ENCODE measurements around the gene REEP6. TPM values are rescaled to one million over a fixed set of nuclear protein-coding genes. Genes with fewer than 3 reads are reported as not detected.

The REEP6 gene
- polyA plus RNA-seq, 3 donors, result 0.51 to 1.8 (median 0.81) TPM

DNA sequence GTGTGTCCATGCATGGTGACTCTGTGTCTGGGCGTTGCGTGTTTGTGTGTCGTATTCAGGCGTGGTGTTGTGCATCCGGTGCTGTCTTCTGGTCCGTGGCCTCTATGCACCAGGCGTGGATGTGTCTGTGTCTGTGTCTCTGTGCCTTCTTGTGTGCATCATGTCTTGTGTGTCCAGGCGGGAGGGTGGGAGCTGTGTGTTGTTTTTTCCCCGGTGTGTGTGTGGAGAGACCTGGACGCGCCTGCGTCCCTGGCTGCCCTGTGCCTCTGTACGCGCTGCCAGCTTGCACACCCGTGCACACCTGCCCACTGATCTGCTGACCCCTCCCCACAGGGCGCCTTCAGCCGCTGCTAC is 34.0 kb downstream of the REEP6 start:
- Histone ChIP-seq H3K36me3 (replicated peaks in 1 of 2; ENCODE audit: control insufficient read depth in 1 of 2, insufficient read depth in 2 of 2, low read length in 2 of 2) (no peaks in the 10 kb centered on the region), H3K27ac (ENCODE audit: low read depth in 1 of 2, low read length in 2 of 2) (no peak overlapping the region), H2AFZ (ENCODE audit: insufficient read depth, low read depth, low read length, poor library complexity, severe bottlenecking) (no peak overlapping the region), H3K4me1 (ENCODE audit: control insufficient read depth in 1 of 2, insufficient read depth in 2 of 2, low read length in 2 of 2) (no peaks in the 10 kb centered on the region), H3K9ac (ENCODE audit: insufficient read depth, low read length, poor library complexity, severe bottlenecking) (no peak overlapping the region), H3K4me2 (replicated peaks; ENCODE audit: extremely low read depth, low read length, poor library complexity, severe bottlenecking) (no peak overlapping the region), H3K79me2 (ENCODE audit: insufficient read depth, low read length) (no peaks in the 10 kb centered on the region), H3K4me3 (replicated peaks in 1 of 3; ENCODE audit: low read depth in 2 of 3, low read length in 3 of 3) (no peak overlapping the region), H3K27me3 (ENCODE audit: control insufficient read depth in 2 of 2, insufficient read depth in 2 of 2, low read length in 2 of 2) (peaks cover 5 to 30% of the 10 kb centered on the region in 2 donors), H4K20me1 (ENCODE audit: insufficient read depth, low read length) (no peaks in the 10 kb centered on the region), H3K9me3 (replicated peaks in 1 of 2; ENCODE audit: control insufficient read depth in 1 of 2, insufficient read depth in 1 of 2, low read length in 2 of 2) (no peaks in the 10 kb centered on the region)
- no peak for DNase-seq
- 72% methylated on average over 13 of the region's 17 CpGs for WGBS (ENCODE audit: insufficient coverage)
- Mint-ChIP-seq H3K4me3 (peak overlapping the region in 1 of 2 donors; percentile 84), H3K27me3 (ENCODE audit: low read depth in 3 of 3) (peaks cover 23 to 47% (median 31%) of the 10 kb centered on the region in 3 donors), H3K4me1 (peaks cover 3% of the 10 kb centered on the region), H3K9me3 (peaks cover 0 to 7% (median 5%) of the 10 kb centered on the region in 7 donors), H3K27ac (no peak overlapping the region), H3K36me3 (peaks cover 0 to 3% of the 10 kb centered on the region in 2 donors)
- intact Hi-C loops (cut with micrococcal nuclease), result no loop called here
- TF ChIP-seq, protein P1, sequence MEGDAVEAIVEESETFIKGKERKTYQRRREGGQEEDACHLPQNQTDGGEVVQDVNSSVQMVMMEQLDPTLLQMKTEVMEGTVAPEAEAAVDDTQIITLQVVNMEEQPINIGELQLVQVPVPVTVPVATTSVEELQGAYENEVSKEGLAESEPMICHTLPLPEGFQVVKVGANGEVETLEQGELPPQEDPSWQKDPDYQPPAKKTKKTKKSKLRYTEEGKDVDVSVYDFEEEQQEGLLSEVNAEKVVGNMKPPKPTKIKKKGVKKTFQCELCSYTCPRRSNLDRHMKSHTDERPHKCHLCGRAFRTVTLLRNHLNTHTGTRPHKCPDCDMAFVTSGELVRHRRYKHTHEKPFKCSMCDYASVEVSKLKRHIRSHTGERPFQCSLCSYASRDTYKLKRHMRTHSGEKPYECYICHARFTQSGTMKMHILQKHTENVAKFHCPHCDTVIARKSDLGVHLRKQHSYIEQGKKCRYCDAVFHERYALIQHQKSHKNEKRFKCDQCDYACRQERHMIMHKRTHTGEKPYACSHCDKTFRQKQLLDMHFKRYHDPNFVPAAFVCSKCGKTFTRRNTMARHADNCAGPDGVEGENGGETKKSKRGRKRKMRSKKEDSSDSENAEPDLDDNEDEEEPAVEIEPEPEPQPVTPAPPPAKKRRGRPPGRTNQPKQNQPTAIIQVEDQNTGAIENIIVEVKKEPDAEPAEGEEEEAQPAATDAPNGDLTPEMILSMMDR (IDR thresholded peaks at IDR 0.05), result no peak

DNA sequence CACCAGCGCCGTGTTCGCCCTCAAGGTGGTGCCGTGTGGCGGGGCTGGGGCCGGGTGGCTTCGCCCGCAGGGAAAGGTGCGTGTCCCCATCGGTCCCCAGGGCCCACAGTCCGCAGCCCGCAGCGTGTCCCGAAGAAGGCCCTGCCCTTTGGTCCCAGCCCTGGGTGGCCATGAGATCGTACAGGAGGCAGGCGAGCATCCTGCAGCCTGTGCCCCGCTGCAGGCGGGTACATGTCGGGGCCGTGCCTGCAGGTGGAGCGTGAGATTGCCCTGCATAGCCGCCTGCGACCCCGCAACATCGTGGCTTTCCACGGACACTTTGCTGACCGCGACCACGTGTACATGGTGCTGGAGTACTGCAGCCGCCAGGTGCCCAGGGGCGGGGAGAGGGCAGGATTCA is 34.4 kb downstream of the REEP6 start:
- Histone ChIP-seq H3K36me3 (replicated peaks in 1 of 2; ENCODE audit: control insufficient read depth in 1 of 2, insufficient read depth in 2 of 2, low read length in 2 of 2) (no peaks in the 10 kb centered on the region), H3K4me1 (ENCODE audit: control insufficient read depth in 1 of 2, insufficient read depth in 2 of 2, low read length in 2 of 2) (no peaks in the 10 kb centered on the region), H3K9ac (ENCODE audit: insufficient read depth, low read length, poor library complexity, severe bottlenecking) (no peak overlapping the region), H3K27ac (ENCODE audit: low read depth in 1 of 2, low read length in 2 of 2) (no peak overlapping the region), H3K9me3 (replicated peaks in 1 of 2; ENCODE audit: control insufficient read depth in 1 of 2, insufficient read depth in 1 of 2, low read length in 2 of 2) (no peaks in the 10 kb centered on the region), H2AFZ (ENCODE audit: insufficient read depth, low read depth, low read length, poor library complexity, severe bottlenecking) (no peak overlapping the region), H3K79me2 (ENCODE audit: insufficient read depth, low read length) (no peaks in the 10 kb centered on the region), H3K4me2 (replicated peaks; ENCODE audit: extremely low read depth, low read length, poor library complexity, severe bottlenecking) (no peak overlapping the region), H4K20me1 (ENCODE audit: insufficient read depth, low read length) (no peaks in the 10 kb centered on the region), H3K4me3 (replicated peaks in 1 of 3; ENCODE audit: low read depth in 2 of 3, low read length in 3 of 3) (no peak overlapping the region), H3K27me3 (ENCODE audit: control insufficient read depth in 2 of 2, insufficient read depth in 2 of 2, low read length in 2 of 2) (peaks cover 5 to 30% of the 10 kb centered on the region in 2 donors)
- DNase-seq, result no peak
- peaks cover 3% of the 10 kb centered on the region for H3K4me1 Mint-ChIP-seq
- H3K4me3 Mint-ChIP-seq, result no peak overlapping the region
- 60% methylated on average over 31 of the region's 31 CpGs for WGBS (ENCODE audit: insufficient coverage)
- H3K36me3 Mint-ChIP-seq, result peaks cover 0 to 3% of the 10 kb centered on the region in 2 donors
- TF ChIP-seq, protein P1 (IDR thresholded peaks at IDR 0.05), result no peak
- intact Hi-C loops (cut with micrococcal nuclease), result no loop called here
- peaks cover 0 to 7% (median 5%) of the 10 kb centered on the region in 7 donors for H3K9me3 Mint-ChIP-seq
- no peak overlapping the region for H3K27ac Mint-ChIP-seq
- peaks cover 23 to 48% (median 31%) of the 10 kb centered on the region in 3 donors for H3K27me3 Mint-ChIP-seq (ENCODE audit: low read depth in 3 of 3)
